H9 (cell line): Measurements from ENCODE around the gene SDHA. TPM values are rescaled to one million over a fixed set of nuclear protein-coding genes. Genes with fewer than 3 reads are reported as not detected.
"Not testable (repeated sequence)": the region's sequence is repeated elsewhere in the genome, so short reads cannot be mapped to it uniquely, and the experiment has no call there.

ENCODE experiments used
- DNase-seq: peaks from one replicate; pipeline ENCODE4 v3.0.0-alpha.2; 2017
- H2AFZ ChIP-seq: one replicate; pipeline ENCODE4 v1.6.1; 2013; ENCODE audit warnings: mild to moderate bottlenecking, low read length, control low read depth, moderate library complexity
- H2AK5ac ChIP-seq: 2 replicates; pipeline ENCODE4 v1.6.1; 2013; ENCODE audit warnings: low read length, control low read depth, mixed read lengths; ENCODE audit not compliant: insufficient read length
- H2BK120ac ChIP-seq: one replicate; pipeline ENCODE4 v1.6.1; 2013; ENCODE audit warnings: low read depth, mild to moderate bottlenecking, low read length, control low read depth, inconsistent platforms; ENCODE audit not compliant: poor library complexity, severe bottlenecking
- H2BK12ac ChIP-seq: 2 replicates; pipeline ENCODE4 v1.6.1; 2013; ENCODE audit warnings: low read length, control low read depth, mixed read lengths, low read depth; ENCODE audit not compliant: insufficient read length
- H2BK15ac ChIP-seq: 2 replicates; pipeline ENCODE4 v1.6.1; 2013; ENCODE audit warnings: low read depth, low read length, control low read depth
- H2BK20ac ChIP-seq: one replicate; pipeline ENCODE4 v1.6.1; 2013; ENCODE audit warnings: low read depth, mild to moderate bottlenecking, low read length, control low read depth, inconsistent platforms; ENCODE audit not compliant: poor library complexity, severe bottlenecking
- H2BK5ac ChIP-seq: 2 replicates; pipeline ENCODE4 v1.6.1; 2013; ENCODE audit warnings: low read length, control low read depth, mixed read lengths; ENCODE audit not compliant: insufficient read length
- H3K14ac ChIP-seq: 2 replicates; pipeline ENCODE4 v1.6.1; 2013; ENCODE audit warnings: low read length, control low read depth; ENCODE audit not compliant: insufficient read depth
- H3K18ac ChIP-seq: 2 replicates; pipeline ENCODE4 v1.6.1; 2013; ENCODE audit warnings: low read depth, mild to moderate bottlenecking, mixed read lengths, low read length, control low read depth; ENCODE audit not compliant: insufficient read length
- H3K23ac ChIP-seq: 2 replicates; pipeline ENCODE4 v1.6.1; 2013; ENCODE audit warnings: low read length, control low read depth, mixed read lengths, low read depth; ENCODE audit not compliant: insufficient read length
- H3K23me2 ChIP-seq: 2 replicates; pipeline ENCODE4 v1.6.1; 2013; ENCODE audit warnings: low read depth, mild to moderate bottlenecking, mixed read lengths, low read length, control low read depth; ENCODE audit not compliant: insufficient read length, poor library complexity, severe bottlenecking
- H3K27ac ChIP-seq: 2 replicates; pipeline ENCODE4 v1.5.1; 2013; ENCODE audit warnings: low read length, control low read depth, mixed read lengths, low read depth; ENCODE audit not compliant: insufficient read length
- H3K27me3 ChIP-seq: 2 replicates; pipeline ENCODE4 v1.6.1; 2013; ENCODE audit warnings: low read length, control low read depth, inconsistent platforms; ENCODE audit not compliant: insufficient read depth
- H3K4ac ChIP-seq: 2 replicates; pipeline ENCODE4 v1.6.1; 2013; ENCODE audit warnings: low read depth, mild to moderate bottlenecking, control low read depth, inconsistent platforms, low read length, moderate library complexity
- H3K4me1 ChIP-seq: 2 replicates; pipeline ENCODE4 v1.6.1; 2013; ENCODE audit warnings: low read length, control low read depth, inconsistent platforms; ENCODE audit not compliant: insufficient read depth
- H3K4me2 ChIP-seq: 2 replicates; pipeline ENCODE4 v1.6.1; 2013; ENCODE audit warnings: low read length, control low read depth, mixed read lengths; ENCODE audit not compliant: insufficient read length, insufficient read depth
- H3K56ac ChIP-seq: 2 replicates; pipeline ENCODE4 v1.6.1; 2013; ENCODE audit warnings: low read depth, mild to moderate bottlenecking, mixed read lengths, low read length, control low read depth; ENCODE audit not compliant: insufficient read length
- H3K79me1 ChIP-seq: 2 replicates; pipeline ENCODE4 v1.6.1; 2013; ENCODE audit warnings: low read depth, mild to moderate bottlenecking, moderate library complexity, low read length, control low read depth, inconsistent platforms; ENCODE audit not compliant: insufficient read depth, poor library complexity, severe bottlenecking
- H3K79me2 ChIP-seq: 2 replicates; pipeline ENCODE4 v1.6.1; 2013; ENCODE audit warnings: low read length, control low read depth, inconsistent platforms; ENCODE audit not compliant: insufficient read depth
- H3K9ac ChIP-seq: 2 replicates; pipeline ENCODE4 v1.6.1; 2013; ENCODE audit warnings: low read length, control low read depth, mixed read lengths; ENCODE audit not compliant: insufficient read length; ENCODE audit errors: extremely low read depth
- H3K9me3 ChIP-seq: one replicate; pipeline ENCODE4 v1.6.1; 2013; ENCODE audit warnings: low read depth, low read length, inconsistent platforms; ENCODE audit not compliant: control insufficient read depth
- H3T11ph ChIP-seq: one replicate; pipeline ENCODE4 v1.6.1; 2013; ENCODE audit warnings: mild to moderate bottlenecking, low read length, control low read depth, inconsistent platforms
- H4K20me1 ChIP-seq: one replicate; pipeline ENCODE4 v1.6.1; 2013; ENCODE audit not compliant: control insufficient read depth, insufficient read length, insufficient read depth
- H4K5ac ChIP-seq: 2 replicates; pipeline ENCODE4 v1.6.1; 2013; ENCODE audit warnings: low read depth, mild to moderate bottlenecking, mixed read lengths, low read length, control low read depth; ENCODE audit not compliant: insufficient read length
- H4K8ac ChIP-seq: replicated peaks from 2 replicates; pipeline ENCODE4 v1.6.1; 2013; ENCODE audit warnings: low read length, control low read depth, mixed read lengths, low read depth; ENCODE audit not compliant: insufficient read length
- H4K91ac ChIP-seq: 2 replicates; pipeline ENCODE4 v1.6.1; 2013; ENCODE audit warnings: low read depth, mild to moderate bottlenecking, moderate library complexity, mixed read lengths, low read length, control low read depth; ENCODE audit not compliant: insufficient read length
- H3K27ac Mint-ChIP-seq, 3 experiments: 2 replicates in 2 of 3; 3 replicates in 1 of 3; pipeline ENCODE4 v1.8.0; 2020 to 2021; ENCODE audit warnings: mixed read lengths in 3 of 3, mild to moderate bottlenecking in 1 of 3, moderate library complexity in 1 of 3
- H3K27me3 Mint-ChIP-seq: 2 replicates; pipeline ENCODE4 v1.8.0; 2021; ENCODE audit warnings: low read depth, mild to moderate bottlenecking, moderate library complexity, mixed read lengths
- H3K36me3 Mint-ChIP-seq, 3 experiments: 2 replicates in 2 of 3; 3 replicates in 1 of 3; pipeline ENCODE4 v1.8.0; 2020 to 2021; ENCODE audit warnings: low read depth in 3 of 3, mixed read lengths in 3 of 3; ENCODE audit not compliant: insufficient read depth in 1 of 3
- H3K4me1 Mint-ChIP-seq, 2 experiments: 2 replicates each; pipeline ENCODE4 v1.8.0; 2020; ENCODE audit warnings: mixed read lengths in 2 of 2
- H3K4me3 Mint-ChIP-seq, 2 experiments: 2 replicates in 1 of 2; 3 replicates in 1 of 2; pipeline ENCODE4 v1.8.0; 2020 to 2021; ENCODE audit warnings: mild to moderate bottlenecking in 2 of 2, mixed read lengths in 2 of 2, moderate library complexity in 1 of 2
- H3K9me3 Mint-ChIP-seq, 2 experiments: 2 replicates in 1 of 2; 3 replicates in 1 of 2; pipeline ENCODE4 v1.8.0; 2020; ENCODE audit warnings: mild to moderate bottlenecking in 2 of 2, mixed read lengths in 2 of 2, moderate library complexity in 1 of 2
- WGBS: extraction: QIAGEN DNeasy Blood & Tissue Kit; methylation state at CpG from one replicate; pipeline ENCODE4 v1.1.7; 2013; ENCODE audit warnings: missing lambda C conversion rate, low lambda C conversion rate, mixed read lengths; ENCODE audit not compliant: insufficient read length; ENCODE audit errors: extremely low coverage; 5-methylcytosine and 5-hydroxymethylcytosine counted together
- total RNA-seq: library from RNA; stranded (reverse); gene quantifications from 2 replicates; pipeline ENCODE4 v1.2.1, GENCODE V29; 2021

The SDHA gene
- total RNA-seq, 1 experiment from 2014 or later: 84.8 TPM

DNA sequence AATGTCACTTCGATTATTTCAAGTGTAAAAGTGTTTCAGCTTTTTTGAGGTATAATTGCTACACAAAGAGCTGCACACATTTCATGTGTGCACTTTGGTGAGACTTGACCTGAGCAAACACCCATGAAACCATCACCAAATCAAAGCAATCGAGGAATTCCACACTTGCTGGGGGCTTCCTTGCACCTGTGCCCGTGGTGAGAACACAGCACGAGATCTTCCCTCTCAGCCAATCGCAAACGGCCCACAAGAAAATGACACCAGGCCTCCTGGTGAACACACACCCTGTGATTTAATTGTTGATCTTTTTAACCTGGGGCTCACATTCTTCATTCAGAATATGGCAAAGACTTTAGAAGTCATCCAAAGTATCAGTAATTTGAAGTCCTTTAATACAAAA is 79.3 kb downstream of the SDHA start:
- H2BK5ac ChIP-seq, H3K23me2 ChIP-seq, H3T11ph ChIP-seq, H3K9me3 ChIP-seq, H3K4me2 ChIP-seq, H3K23ac ChIP-seq, H3K79me1 ChIP-seq, H4K91ac ChIP-seq, H4K20me1 ChIP-seq, H3K27me3 ChIP-seq, H4K5ac ChIP-seq, H3K18ac ChIP-seq, H2AFZ ChIP-seq, H3K79me2 ChIP-seq, H2BK120ac ChIP-seq, DNase-seq, H3K4me1 ChIP-seq, H3K56ac ChIP-seq, H3K9ac ChIP-seq, H2BK15ac ChIP-seq, H3K27me3 Mint-ChIP-seq, H2AK5ac ChIP-seq, H3K27ac ChIP-seq, H3K4ac ChIP-seq, H2BK20ac ChIP-seq, H2BK12ac ChIP-seq, H3K14ac ChIP-seq, H4K8ac ChIP-seq: not testable (repeated sequence)
- peaks cover 12 to 25% (median 18%) of the 10 kb centered on the region in 3 experiments for H3K36me3 Mint-ChIP-seq
- H3K4me1 Mint-ChIP-seq: peaks cover 47 to 48% of the 10 kb centered on the region in 2 experiments
- WGBS: no CpG with 5 or more reads among the region's 6 CpGs
- H3K9me3 Mint-ChIP-seq: peaks cover 11 to 15% of the 10 kb centered on the region in 2 experiments
- peak overlapping the region; percentile 23 to 24; a peak in 3 of 5 replicates for H3K4me3 Mint-ChIP-seq
- H3K27ac Mint-ChIP-seq: peak overlapping the region in 1 of 3 experiments; percentile 76; a peak in 1 of 7 replicates

DNA sequence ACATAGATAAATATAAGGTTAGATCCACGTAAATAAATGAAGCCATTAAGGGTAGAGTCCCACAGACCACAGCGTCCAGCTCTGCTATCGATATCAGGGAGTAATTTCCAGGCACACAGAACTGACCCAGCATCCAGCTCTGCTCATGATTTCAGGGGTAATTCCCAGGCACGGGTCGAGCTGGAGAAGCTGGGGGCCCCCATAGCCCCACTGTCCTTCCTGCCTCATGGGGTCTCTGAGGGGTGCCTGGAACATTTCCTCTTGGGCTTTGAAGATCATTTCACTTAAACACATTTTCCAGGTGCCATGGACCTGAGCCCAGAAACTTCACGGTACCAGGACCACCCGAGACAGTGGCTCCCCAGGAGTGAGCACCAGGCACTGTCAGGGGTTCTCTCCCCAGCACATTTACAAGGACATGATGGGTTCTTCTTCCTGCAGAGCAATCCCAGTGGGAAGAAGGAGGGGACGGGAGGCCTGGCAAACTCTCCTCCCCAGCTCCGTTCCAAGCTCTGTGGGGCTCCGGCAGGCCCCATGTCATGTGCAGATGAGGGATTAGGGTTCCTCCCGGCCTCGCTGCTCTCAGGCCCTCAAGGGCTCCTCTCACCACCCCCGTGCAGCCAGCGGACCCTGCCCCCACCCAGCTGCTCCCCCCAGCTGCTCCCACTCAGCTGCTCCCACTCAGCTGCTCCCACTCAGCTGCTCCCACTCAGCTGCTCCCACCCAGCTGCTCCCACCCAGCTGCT is 80.0 kb downstream of the SDHA start:
- DNase-seq, H3T11ph ChIP-seq, H2BK20ac ChIP-seq, H3K56ac ChIP-seq, H3K79me1 ChIP-seq, H3K9ac ChIP-seq, H2BK5ac ChIP-seq, H3K23ac ChIP-seq, H2AFZ ChIP-seq, H2BK15ac ChIP-seq, H3K14ac ChIP-seq, H2BK120ac ChIP-seq, H4K5ac ChIP-seq, H3K4ac ChIP-seq, H3K4me1 ChIP-seq, H4K91ac ChIP-seq, H3K9me3 Mint-ChIP-seq, H3K27ac ChIP-seq, H2AK5ac ChIP-seq, H3K9me3 ChIP-seq, H3K4me2 ChIP-seq, H3K27me3 Mint-ChIP-seq, H3K27me3 ChIP-seq, H2BK12ac ChIP-seq, H4K8ac ChIP-seq, H3K18ac ChIP-seq, H3K79me2 ChIP-seq, H4K20me1 ChIP-seq, H3K23me2 ChIP-seq: not testable (repeated sequence)
- Mint-ChIP-seq H3K4me1 (peaks cover 52 to 55% of the 10 kb centered on the region in 2 experiments), H3K4me3 (peak overlapping the region in 1 of 2 experiments; percentile 46; a peak in 1 of 5 replicates), H3K27ac (peak overlapping the region in 1 of 3 experiments; percentile 55; a peak in 1 of 7 replicates), H3K36me3 (peaks cover 5 to 17% (median 11%) of the 10 kb centered on the region in 3 experiments)
- WGBS: no CpG with 5 or more reads among the region's 14 CpGs
